ENCODE data around the gene INHBE. TPM values are rescaled to one million over a fixed set of nuclear protein-coding genes. Genes with fewer than 3 reads are reported as not detected.

INHBE gene
- polyA plus RNA-seq, 1 donor from 2014 or later: 2.3 TPM

GRCh38 chr12:57460841-57461275, 5.8 kb downstream of the INHBE start:
- Histone ChIP-seq H3K9ac (ENCODE audit: low read length) (no peak overlapping the region), H3K36me3 (ENCODE audit: insufficient read depth, low read length) (no peaks in the 10 kb centered on the region), H3F3A (ENCODE audit: insufficient read depth, low read length, poor library complexity, severe bottlenecking) (no peaks in the 10 kb centered on the region), H3K79me2 (replicated peaks; ENCODE audit: insufficient read depth, low read length) (no peaks in the 10 kb centered on the region), H4K20me1 (ENCODE audit: insufficient read depth) (no peaks in the 10 kb centered on the region), H3K9me3 (ENCODE audit: low read length) (no peaks in the 10 kb centered on the region), H3K4me2 (ENCODE audit: low read length) (no peak overlapping the region), H3K27me3 (ENCODE audit: insufficient read depth, low read depth, low read length) (peaks cover 39% of the 10 kb centered on the region), H3K27ac (ENCODE audit: low read length) (no peak overlapping the region), H3K4me3 (ENCODE audit: low read length) (peak overlapping the region; percentile 55), H3K9me2 (ENCODE audit: insufficient read depth, low read length) (no peaks in the 10 kb centered on the region), H2AFZ (ENCODE audit: low read depth, low read length) (no peak overlapping the region)
- no peak for TF ChIP-seq CTCF (IDR thresholded peaks at IDR 0.05; ENCODE audit: poor library complexity, severe bottlenecking)
- TF ChIP-seq SMC3 (conservative IDR thresholded peaks at IDR 0.05; ENCODE audit: poor library complexity): no peak

GRCh38 chr12:57461276-57461916, 6.3 kb downstream of the INHBE start:
- no peaks in the 10 kb centered on the region for H3F3A ChIP-seq (ENCODE audit: insufficient read depth, low read length, poor library complexity, severe bottlenecking)
- no peak overlapping the region for H3K4me2 ChIP-seq (ENCODE audit: low read length)
- H3K36me3 ChIP-seq (ENCODE audit: insufficient read depth, low read length): no peaks in the 10 kb centered on the region
- H3K79me2 ChIP-seq (replicated peaks; ENCODE audit: insufficient read depth, low read length): no peaks in the 10 kb centered on the region
- TF ChIP-seq TAF1 (IDR thresholded peaks at IDR 0.05; ENCODE audit: low read depth) (no peak), CTCF (IDR thresholded peaks at IDR 0.05; ENCODE audit: poor library complexity, severe bottlenecking) (no peak), EZH2 (IDR thresholded peaks at IDR 0.05; ENCODE audit: borderline replicate concordance, insufficient read depth, low read length, poor library complexity, severe bottlenecking) (no peak)
- no peaks in the 10 kb centered on the region for H3K9me2 ChIP-seq (ENCODE audit: insufficient read depth, low read length)
- H4K20me1 ChIP-seq (ENCODE audit: insufficient read depth): no peaks in the 10 kb centered on the region
- no peak overlapping the region for H3K27ac ChIP-seq (ENCODE audit: low read length)
- H3K9ac ChIP-seq (ENCODE audit: low read length): no peak overlapping the region
- H2AFZ ChIP-seq (ENCODE audit: low read depth, low read length): no peak overlapping the region
- H3K4me3 ChIP-seq (ENCODE audit: low read length): peak overlapping the region; percentile 55
- H3K9me3 ChIP-seq (ENCODE audit: low read length): no peaks in the 10 kb centered on the region
- peaks cover 39% of the 10 kb centered on the region for H3K27me3 ChIP-seq (ENCODE audit: insufficient read depth, low read depth, low read length)

GRCh38 chr12:57461917-57462250, 6.8 kb downstream of the INHBE start:
- Histone ChIP-seq H4K20me1 (ENCODE audit: insufficient read depth) (no peaks in the 10 kb centered on the region), H3K27ac (ENCODE audit: low read length) (no peak overlapping the region), H3K9me2 (ENCODE audit: insufficient read depth, low read length) (no peaks in the 10 kb centered on the region), H2AFZ (ENCODE audit: low read depth, low read length) (no peak overlapping the region), H3K9me3 (ENCODE audit: low read length) (no peaks in the 10 kb centered on the region), H3K27me3 (ENCODE audit: insufficient read depth, low read depth, low read length) (peaks cover 39% of the 10 kb centered on the region), H3F3A (ENCODE audit: insufficient read depth, low read length, poor library complexity, severe bottlenecking) (no peaks in the 10 kb centered on the region), H3K9ac (ENCODE audit: low read length) (no peak overlapping the region), H3K36me3 (ENCODE audit: insufficient read depth, low read length) (no peaks in the 10 kb centered on the region), H3K79me2 (replicated peaks; ENCODE audit: insufficient read depth, low read length) (no peaks in the 10 kb centered on the region), H3K4me2 (ENCODE audit: low read length) (no peak overlapping the region), H3K4me3 (ENCODE audit: low read length) (peak overlapping the region; percentile 55)
- TF ChIP-seq MXI1 (conservative IDR thresholded peaks at IDR 0.05; ENCODE audit: poor library complexity, severe bottlenecking) (no peak), SMC3 (conservative IDR thresholded peaks at IDR 0.05; ENCODE audit: poor library complexity) (no peak)

All from neural cell (in vitro differentiated cells).